ENCODE measurements around the gene SPTAN1.
A peak's percentile ranks its signal among the peaks of the same experiment; 100 is the strongest.

The SPTAN1 gene

GRCh38 chr9:128553728-128554127 is 1.3 kb downstream of the SPTAN1 start:
- H3K27me3 ChIP-seq (ENCODE audit: control insufficient read depth in 3 of 3, insufficient read depth in 3 of 3, low read depth in 1 of 3, low read length in 3 of 3), result no peaks in the 10 kb centered on the region
- H2BK120ac ChIP-seq (ENCODE audit: low read depth, low read length), result no peak overlapping the region
- H4K91ac ChIP-seq (ENCODE audit: low read depth, low read length, poor library complexity), result no peak overlapping the region
- H3K23ac ChIP-seq (ENCODE audit: low read depth, low read length, poor library complexity), result no peak overlapping the region
- no peaks in the 10 kb centered on the region for H3K36me3 ChIP-seq (replicated peaks in 1 of 2; ENCODE audit: control insufficient read depth in 2 of 2, insufficient read depth in 2 of 2, low read length in 2 of 2)
- WGBS, 2 donors (ENCODE audit: extremely low coverage in 2 of 2, insufficient read length in 2 of 2, insufficient replicate concordance in 1 of 2), result no CpG with 5 or more reads among the region's 6 CpGs
- DNase-seq (ENCODE audit: low spot score), result no peak
- peaks cover 19 to 43% of the 10 kb centered on the region in 2 donors for H3K4me1 ChIP-seq (ENCODE audit: control insufficient read depth in 2 of 2, insufficient read depth in 1 of 2, low read depth in 1 of 2, low read length in 2 of 2)
- no peak overlapping the region for H3K9ac ChIP-seq (ENCODE audit: low read depth, low read length, poor library complexity)
- no peak overlapping the region for H4K8ac ChIP-seq (ENCODE audit: low read depth, low read length)
- no peak overlapping the region for H2AK5ac ChIP-seq (ENCODE audit: low read depth, low read length)
- H3K4me2 ChIP-seq (ENCODE audit: insufficient read depth, low read length, poor library complexity, severe bottlenecking), result peak overlapping the region; percentile 32
- H3K4ac ChIP-seq (ENCODE audit: low read length), result no peak overlapping the region
- H2AFZ ChIP-seq (ENCODE audit: low read length), result no peak overlapping the region
- no peak overlapping the region for H3K18ac ChIP-seq (ENCODE audit: low read length)
- no peak overlapping the region for H2BK12ac ChIP-seq (ENCODE audit: low read length)
- H2BK5ac ChIP-seq (ENCODE audit: low read length), result no peak overlapping the region
- no peaks in the 10 kb centered on the region for H3K9me3 ChIP-seq (replicated peaks in 1 of 2; ENCODE audit: control insufficient read depth in 2 of 2, insufficient read depth in 1 of 2, low read depth in 1 of 2, low read length in 2 of 2)
- H3K79me1 ChIP-seq (ENCODE audit: low read depth, low read length), result no peaks in the 10 kb centered on the region
- no peak overlapping the region for H2BK15ac ChIP-seq (ENCODE audit: low read length)
- H3K27ac ChIP-seq (replicated peaks; ENCODE audit: low read length), result no peak overlapping the region
- H3K4me3 ChIP-seq (ENCODE audit: low read length in 2 of 2), result peak overlapping the region; percentile 18 to 79
- H3K14ac ChIP-seq (ENCODE audit: low read length), result no peak overlapping the region

- Histone ChIP-seq H2AK5ac (ENCODE audit: low read depth, low read length) (no peak overlapping the region), H3K18ac (ENCODE audit: low read length) (no peak overlapping the region), H3K36me3 (replicated peaks in 1 of 2; ENCODE audit: control insufficient read depth in 2 of 2, insufficient read depth in 2 of 2, low read length in 2 of 2) (no peaks in the 10 kb centered on the region), H3K27ac (replicated peaks; ENCODE audit: low read length) (no peak overlapping the region), H3K79me1 (ENCODE audit: low read depth, low read length) (no peaks in the 10 kb centered on the region), H2AFZ (ENCODE audit: low read length) (no peak overlapping the region), H2BK120ac (ENCODE audit: low read depth, low read length) (no peak overlapping the region), H3K14ac (ENCODE audit: low read length) (no peak overlapping the region), H3K23ac (ENCODE audit: low read depth, low read length, poor library complexity) (no peak overlapping the region), H3K4ac (ENCODE audit: low read length) (no peak overlapping the region), H3K9me3 (replicated peaks in 1 of 2; ENCODE audit: control insufficient read depth in 2 of 2, insufficient read depth in 1 of 2, low read depth in 1 of 2, low read length in 2 of 2) (no peaks in the 10 kb centered on the region), H3K4me2 (ENCODE audit: insufficient read depth, low read length, poor library complexity, severe bottlenecking) (peak overlapping the region; percentile 39), H3K4me3 (ENCODE audit: low read length in 2 of 2) (peak overlapping the region; percentile 52 to 79), H3K4me1 (ENCODE audit: control insufficient read depth in 2 of 2, insufficient read depth in 1 of 2, low read depth in 1 of 2, low read length in 2 of 2) (peaks cover 24 to 49% of the 10 kb centered on the region in 2 donors), H4K91ac (ENCODE audit: low read depth, low read length, poor library complexity) (no peak overlapping the region), H2BK5ac (ENCODE audit: low read length) (no peak overlapping the region), H2BK15ac (ENCODE audit: low read length) (no peak overlapping the region), H4K8ac (ENCODE audit: low read depth, low read length) (no peak overlapping the region), H3K9ac (ENCODE audit: low read depth, low read length, poor library complexity) (no peak overlapping the region), H3K27me3 (ENCODE audit: control insufficient read depth in 3 of 3, insufficient read depth in 3 of 3, low read depth in 1 of 3, low read length in 3 of 3) (no peaks in the 10 kb centered on the region), H2BK12ac (ENCODE audit: low read length) (no peak overlapping the region)
- peak; percentile 58 for DNase-seq (ENCODE audit: low spot score)
- no CpG with 5 or more reads among the region's 5 CpGs for WGBS, 2 donors (ENCODE audit: extremely low coverage in 2 of 2, insufficient read length in 2 of 2, insufficient replicate concordance in 1 of 2)
Measured at GRCh38 chr9:128554155-128554862, 1.9 kb downstream of the SPTAN1 start.

GRCh38 chr9:128555180-128555721 is 2.9 kb downstream of the SPTAN1 start:
- peaks cover 23 to 43% of the 10 kb centered on the region in 2 donors for H3K4me1 ChIP-seq (ENCODE audit: control insufficient read depth in 2 of 2, insufficient read depth in 1 of 2, low read depth in 1 of 2, low read length in 2 of 2)
- no peaks in the 10 kb centered on the region for H3K36me3 ChIP-seq (replicated peaks in 1 of 2; ENCODE audit: control insufficient read depth in 2 of 2, insufficient read depth in 2 of 2, low read length in 2 of 2)
- no peak overlapping the region for H3K27ac ChIP-seq (replicated peaks; ENCODE audit: low read length)
- no peak overlapping the region for H2AK5ac ChIP-seq (ENCODE audit: low read depth, low read length)
- H2AFZ ChIP-seq (ENCODE audit: low read length), result no peak overlapping the region
- H3K79me1 ChIP-seq (ENCODE audit: low read depth, low read length), result no peaks in the 10 kb centered on the region
- no CpG with 5 or more reads among the region's 9 CpGs for WGBS, 2 donors (ENCODE audit: extremely low coverage in 2 of 2, insufficient read length in 2 of 2, insufficient replicate concordance in 1 of 2)
- H3K9ac ChIP-seq (ENCODE audit: low read depth, low read length, poor library complexity), result no peak overlapping the region
- H3K4me2 ChIP-seq (ENCODE audit: insufficient read depth, low read length, poor library complexity, severe bottlenecking), result peak overlapping the region; percentile 36
- H2BK5ac ChIP-seq (ENCODE audit: low read length), result no peak overlapping the region
- peak overlapping the region in 1 of 2 donors; percentile 79 for H3K4me3 ChIP-seq (ENCODE audit: low read length in 2 of 2)
- no peak overlapping the region for H3K14ac ChIP-seq (ENCODE audit: low read length)
- H3K9me3 ChIP-seq (replicated peaks in 1 of 2; ENCODE audit: control insufficient read depth in 2 of 2, insufficient read depth in 1 of 2, low read depth in 1 of 2, low read length in 2 of 2), result no peaks in the 10 kb centered on the region
- peak; percentile 52 for DNase-seq (ENCODE audit: low spot score)
- no peak overlapping the region for H2BK15ac ChIP-seq (ENCODE audit: low read length)
- H2BK12ac ChIP-seq (ENCODE audit: low read length), result no peak overlapping the region
- H3K18ac ChIP-seq (ENCODE audit: low read length), result no peak overlapping the region
- no peak overlapping the region for H4K91ac ChIP-seq (ENCODE audit: low read depth, low read length, poor library complexity)
- H3K4ac ChIP-seq (ENCODE audit: low read length), result no peak overlapping the region
- H3K27me3 ChIP-seq (ENCODE audit: control insufficient read depth in 3 of 3, insufficient read depth in 3 of 3, low read depth in 1 of 3, low read length in 3 of 3), result no peaks in the 10 kb centered on the region
- H2BK120ac ChIP-seq (ENCODE audit: low read depth, low read length), result no peak overlapping the region
- H3K23ac ChIP-seq (ENCODE audit: low read depth, low read length, poor library complexity), result no peak overlapping the region
- no peak overlapping the region for H4K8ac ChIP-seq (ENCODE audit: low read depth, low read length)

GRCh38 chr9:128556276-128556675 is 3.9 kb downstream of the SPTAN1 start:
- Histone ChIP-seq H3K4me1 (ENCODE audit: control insufficient read depth in 2 of 2, insufficient read depth in 1 of 2, low read depth in 1 of 2, low read length in 2 of 2) (peaks cover 20 to 37% of the 10 kb centered on the region in 2 donors), H3K4me3 (ENCODE audit: low read length in 2 of 2) (no peak overlapping the region)
- no CpG with 5 or more reads among the region's 2 CpGs for WGBS, 2 donors (ENCODE audit: extremely low coverage in 2 of 2, insufficient read length in 2 of 2, insufficient replicate concordance in 1 of 2)

More at GRCh38 chr9:128556276-128556675, 3.9 kb downstream of the SPTAN1 start:
- Histone ChIP-seq H2BK15ac (ENCODE audit: low read length) (no peak overlapping the region), H2BK5ac (ENCODE audit: low read length) (no peak overlapping the region), H3K18ac (ENCODE audit: low read length) (no peak overlapping the region), H3K23ac (ENCODE audit: low read depth, low read length, poor library complexity) (no peak overlapping the region), H2AFZ (ENCODE audit: low read length) (no peak overlapping the region), H3K36me3 (replicated peaks in 1 of 2; ENCODE audit: control insufficient read depth in 2 of 2, insufficient read depth in 2 of 2, low read length in 2 of 2) (no peaks in the 10 kb centered on the region), H4K8ac (ENCODE audit: low read depth, low read length) (no peak overlapping the region), H3K27me3 (ENCODE audit: control insufficient read depth in 3 of 3, insufficient read depth in 3 of 3, low read depth in 1 of 3, low read length in 3 of 3) (no peaks in the 10 kb centered on the region), H3K9ac (ENCODE audit: low read depth, low read length, poor library complexity) (no peak overlapping the region), H3K27ac (replicated peaks; ENCODE audit: low read length) (no peak overlapping the region), H3K4ac (ENCODE audit: low read length) (no peak overlapping the region), H2AK5ac (ENCODE audit: low read depth, low read length) (no peak overlapping the region), H3K4me2 (ENCODE audit: insufficient read depth, low read length, poor library complexity, severe bottlenecking) (no peak overlapping the region), H3K79me1 (ENCODE audit: low read depth, low read length) (peaks cover 3% of the 10 kb centered on the region), H4K91ac (ENCODE audit: low read depth, low read length, poor library complexity) (no peak overlapping the region), H2BK120ac (ENCODE audit: low read depth, low read length) (no peak overlapping the region), H3K9me3 (replicated peaks in 1 of 2; ENCODE audit: control insufficient read depth in 2 of 2, insufficient read depth in 1 of 2, low read depth in 1 of 2, low read length in 2 of 2) (no peaks in the 10 kb centered on the region), H3K14ac (ENCODE audit: low read length) (no peak overlapping the region), H2BK12ac (ENCODE audit: low read length) (no peak overlapping the region)
- no peak for DNase-seq (ENCODE audit: low spot score)
